Colonic mucosa (tissue), 4 donors: ENCODE measurements around the gene GNG2. TPM values are rescaled to one million over a fixed set of nuclear protein-coding genes. Genes with fewer than 3 reads are reported as not detected.

Experiments
- DNase-seq: peaks from one replicate; pipeline ENCODE4 v3.0.0-alpha.2; 2020
- H3K27ac ChIP-seq: fragments of 200-600 bp; one replicate; pipeline ENCODE4 v1.8.0; 2021
- H3K27me3 ChIP-seq: fragments of 200-600 bp; one replicate; pipeline ENCODE4 v1.8.0; 2021
- H3K36me3 ChIP-seq: fragments of 200-600 bp; one replicate; pipeline ENCODE4 v1.8.0; 2021
- H3K4me1 ChIP-seq: fragments of 200-600 bp; one replicate; pipeline ENCODE4 v1.8.0; 2021; ENCODE audit warnings: mild to moderate bottlenecking
- H3K4me3 ChIP-seq: fragments of 200-600 bp; one replicate; pipeline ENCODE4 v1.8.0; 2021
- H3K9ac ChIP-seq, 2 donors: one replicate each; pipeline ENCODE4 v1.7.0; 2013; ENCODE audit warnings: control low read depth in 2 of 2, low read depth in 2 of 2, low read length in 2 of 2
- H3K9me3 ChIP-seq: fragments of 200-600 bp; one replicate; pipeline ENCODE4 v1.8.0; 2021
- intact Hi-C: fragments of 100-400 bp; cut with DNase I; formaldehyde crosslinking; loops from one replicate; pipeline ENCODE4 v1.14.1; 2022
- total RNA-seq, 2 donors: library from RNA; stranded (reverse); fragmentation: NEBNext Ultra II Directional in 1 of 2; extraction: Animal tissue kit (Norgen Biotek cat#: 25700) in 1 of 2; gene quantifications; one replicate each; pipeline ENCODE4 v1.2.1, GENCODE V29; 2021
- TF ChIP-seq, protein P1 (sequence below): fragments of 200-600 bp; IDR thresholded peaks from one replicate; pipeline ENCODE4 v1.8.0; 2022; ENCODE audit warnings: antibody characterized with exemption, mild to moderate bottlenecking
- donor health status: healthy.
- donor health status: DM: no; HTN: no; CAD: no.
- donor health status: DM: no; HTN: no; CAD: no.

The GNG2 gene
- total RNA-seq, 2 donors from 2014 or later: 4.9 to 18.2 TPM

DNA sequence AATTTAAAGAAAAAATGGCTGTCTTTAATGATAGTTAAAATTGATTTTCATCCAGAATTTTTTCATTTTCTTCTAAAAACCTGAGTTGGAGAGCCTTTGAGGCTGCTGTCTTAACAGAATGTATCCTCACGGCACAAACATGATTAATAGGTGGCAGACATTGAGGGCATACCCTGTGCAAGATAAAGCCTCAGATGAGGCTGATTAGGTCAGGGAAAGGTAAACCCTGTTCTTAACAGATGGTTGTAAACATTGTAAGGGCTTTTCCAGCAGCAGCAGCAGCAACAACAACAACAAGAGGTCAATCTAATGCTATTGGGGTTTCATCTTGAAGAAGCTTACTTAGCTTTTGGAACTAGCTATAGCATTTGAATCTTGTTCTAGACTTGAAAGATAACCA lies 17.4 kb downstream of the GNG2 start:
- Histone ChIP-seq H3K4me1 (no peaks in the 10 kb centered on the region), H3K27me3 (no peaks in the 10 kb centered on the region), H3K9me3 (no peaks in the 10 kb centered on the region), H3K4me3 (no peak overlapping the region), H3K36me3 (no peaks in the 10 kb centered on the region), H3K27ac (no peak overlapping the region), H3K9ac (no peak overlapping the region)
- TF ChIP-seq, protein P1, sequence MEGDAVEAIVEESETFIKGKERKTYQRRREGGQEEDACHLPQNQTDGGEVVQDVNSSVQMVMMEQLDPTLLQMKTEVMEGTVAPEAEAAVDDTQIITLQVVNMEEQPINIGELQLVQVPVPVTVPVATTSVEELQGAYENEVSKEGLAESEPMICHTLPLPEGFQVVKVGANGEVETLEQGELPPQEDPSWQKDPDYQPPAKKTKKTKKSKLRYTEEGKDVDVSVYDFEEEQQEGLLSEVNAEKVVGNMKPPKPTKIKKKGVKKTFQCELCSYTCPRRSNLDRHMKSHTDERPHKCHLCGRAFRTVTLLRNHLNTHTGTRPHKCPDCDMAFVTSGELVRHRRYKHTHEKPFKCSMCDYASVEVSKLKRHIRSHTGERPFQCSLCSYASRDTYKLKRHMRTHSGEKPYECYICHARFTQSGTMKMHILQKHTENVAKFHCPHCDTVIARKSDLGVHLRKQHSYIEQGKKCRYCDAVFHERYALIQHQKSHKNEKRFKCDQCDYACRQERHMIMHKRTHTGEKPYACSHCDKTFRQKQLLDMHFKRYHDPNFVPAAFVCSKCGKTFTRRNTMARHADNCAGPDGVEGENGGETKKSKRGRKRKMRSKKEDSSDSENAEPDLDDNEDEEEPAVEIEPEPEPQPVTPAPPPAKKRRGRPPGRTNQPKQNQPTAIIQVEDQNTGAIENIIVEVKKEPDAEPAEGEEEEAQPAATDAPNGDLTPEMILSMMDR: no peak
- DNase-seq: no peak
- intact Hi-C loops: no loop called here

DNA sequence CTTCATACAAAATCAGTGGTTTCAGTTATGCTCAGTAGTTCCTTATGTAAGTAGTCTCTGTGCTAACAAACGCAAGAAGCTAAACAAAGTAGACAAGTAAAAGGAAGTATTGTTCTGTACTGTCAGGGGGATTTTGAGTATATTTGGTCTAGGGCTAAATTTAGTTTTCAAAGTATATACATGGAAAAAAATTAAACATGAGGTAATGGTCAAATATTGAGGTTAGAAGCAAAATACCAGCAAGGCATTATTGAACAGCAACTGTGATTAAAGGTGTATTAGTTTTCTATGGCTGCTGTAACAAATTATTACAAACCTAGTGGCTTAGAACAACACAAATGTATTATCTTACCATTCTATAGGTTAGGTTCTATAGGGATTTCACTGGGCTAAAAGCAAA lies 18.8 kb downstream of the GNG2 start:
- TF ChIP-seq, protein P1: no peak
- Histone ChIP-seq H3K9ac (no peak overlapping the region), H3K27me3 (no peaks in the 10 kb centered on the region), H3K4me1 (no peaks in the 10 kb centered on the region), H3K27ac (no peak overlapping the region), H3K36me3 (no peaks in the 10 kb centered on the region), H3K4me3 (no peak overlapping the region), H3K9me3 (no peaks in the 10 kb centered on the region)
- no peak for DNase-seq
- intact Hi-C loops: no loop called here

DNA sequence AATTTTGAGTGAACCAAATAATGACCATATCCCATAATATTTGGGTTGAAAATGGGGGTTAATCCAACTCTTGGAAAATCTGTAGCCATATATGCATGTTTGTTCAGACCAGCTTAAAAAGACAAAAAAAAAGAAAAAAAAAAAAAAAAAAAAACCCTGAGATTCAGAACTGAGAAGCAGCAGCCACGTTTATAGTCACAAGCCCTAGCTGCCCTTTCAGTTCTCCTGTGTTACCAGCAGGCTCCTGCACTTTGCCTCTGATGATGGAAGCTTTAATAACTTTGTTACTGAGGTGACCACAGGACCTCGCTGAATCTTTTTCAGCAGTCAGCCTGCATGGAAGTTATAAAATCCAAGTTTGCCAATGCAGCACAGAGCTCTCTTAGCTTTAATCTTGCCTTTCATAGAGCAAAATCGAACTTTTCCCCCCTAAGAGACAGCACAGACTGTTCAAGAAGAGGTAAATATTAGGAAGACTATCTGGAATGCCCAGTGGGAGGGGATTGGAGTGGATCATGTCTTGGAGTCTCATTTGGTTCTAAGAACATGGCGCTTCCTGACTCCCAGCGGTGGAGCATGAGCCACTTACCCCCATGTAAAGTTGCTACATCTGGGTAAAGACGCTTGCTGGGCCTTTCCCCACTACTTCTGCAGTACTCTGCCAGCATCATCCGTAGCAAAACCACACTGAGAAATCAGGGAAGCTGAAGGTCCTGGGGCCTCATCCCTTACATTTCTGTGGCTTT lies 20.6 kb downstream of the GNG2 start:
- DNase-seq: no peak
- Histone ChIP-seq H3K9ac (no peak overlapping the region), H3K4me1 (no peaks in the 10 kb centered on the region), H3K27ac (no peak overlapping the region), H3K4me3 (no peak overlapping the region), H3K27me3 (no peaks in the 10 kb centered on the region), H3K36me3 (no peaks in the 10 kb centered on the region), H3K9me3 (no peaks in the 10 kb centered on the region)
- TF ChIP-seq, protein P1: no peak
- intact Hi-C loops: no loop called here

DNA sequence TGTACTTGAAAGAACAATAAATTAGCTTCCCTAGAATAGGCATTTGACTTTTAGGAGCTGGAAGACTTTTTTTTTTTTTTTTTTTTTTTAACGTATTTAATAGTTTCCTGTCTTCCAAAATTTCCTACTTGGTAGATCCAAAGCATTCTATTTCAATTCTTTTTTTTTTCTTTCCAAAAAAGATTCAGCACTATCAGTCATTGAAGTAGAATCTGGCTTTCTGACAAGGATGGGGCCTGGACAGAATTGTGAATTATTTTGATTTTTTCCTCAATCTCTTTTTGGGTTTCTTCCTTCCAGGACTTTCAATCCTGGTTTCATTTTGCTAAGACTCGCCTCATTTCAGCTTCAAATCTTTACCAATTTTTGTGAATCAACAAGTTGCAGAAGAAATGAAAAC lies 21.2 kb downstream of the GNG2 start:
- Histone ChIP-seq H3K4me1 (no peaks in the 10 kb centered on the region), H3K27me3 (no peaks in the 10 kb centered on the region), H3K9me3 (no peaks in the 10 kb centered on the region), H3K36me3 (no peaks in the 10 kb centered on the region), H3K27ac (no peak overlapping the region), H3K9ac (no peak overlapping the region), H3K4me3 (no peak overlapping the region)
- intact Hi-C loops: no loop called here
- TF ChIP-seq, protein P1: no peak
- DNase-seq: no peak

DNA sequence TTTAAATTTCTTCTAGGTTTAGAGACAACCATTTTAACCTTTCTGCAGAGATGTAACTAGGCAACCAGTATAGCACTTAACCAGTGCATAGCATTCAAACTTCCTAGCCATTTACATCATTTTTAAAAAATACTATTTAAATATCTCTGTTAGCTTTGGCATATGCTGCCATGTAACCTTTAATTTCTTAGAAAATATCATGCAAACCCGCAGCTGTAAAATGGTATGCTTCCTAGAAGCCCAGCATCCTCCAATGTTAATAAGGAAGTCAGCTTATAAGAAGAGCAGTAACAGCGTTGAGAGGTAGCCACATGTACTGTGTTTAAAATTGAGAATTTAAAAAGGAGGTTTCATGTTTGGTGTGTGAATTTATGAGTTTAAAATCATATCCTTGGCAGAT lies 22.8 kb downstream of the GNG2 start:
- no peak for DNase-seq
- intact Hi-C loops: no loop called here
- Histone ChIP-seq H3K36me3 (no peaks in the 10 kb centered on the region), H3K4me1 (no peaks in the 10 kb centered on the region), H3K27ac (no peak overlapping the region), H3K4me3 (no peak overlapping the region), H3K9ac (no peak overlapping the region), H3K9me3 (no peaks in the 10 kb centered on the region), H3K27me3 (no peaks in the 10 kb centered on the region)
- TF ChIP-seq, protein P1: no peak
